Kidney glomerular epithelial cell (primary cell): ENCODE results near the gene VPS41.
A peak's percentile ranks its signal among the peaks of the same experiment; 100 is the strongest.
"Not testable (repeated sequence)": the region's sequence is repeated elsewhere in the genome, so short reads cannot be mapped to it uniquely, and the experiment has no call there.

Experiments
- DNase-seq: peaks from one replicate; lab custom pipeline; 2025; lab: John Stamatoyannopoulos, UW

Gene VPS41

GRCh38 chr7:38854947-38855346 is 54.0 kb downstream of the VPS41 start:
- not testable (repeated sequence) for DNase-seq

- no peak for DNase-seq
Observed at GRCh38 chr7:38851321-38851720, 57.7 kb downstream of the VPS41 start.

GRCh38 chr7:38846280-38846679 is 62.7 kb downstream of the VPS41 start:
- peak; percentile 10 for DNase-seq

DNA sequence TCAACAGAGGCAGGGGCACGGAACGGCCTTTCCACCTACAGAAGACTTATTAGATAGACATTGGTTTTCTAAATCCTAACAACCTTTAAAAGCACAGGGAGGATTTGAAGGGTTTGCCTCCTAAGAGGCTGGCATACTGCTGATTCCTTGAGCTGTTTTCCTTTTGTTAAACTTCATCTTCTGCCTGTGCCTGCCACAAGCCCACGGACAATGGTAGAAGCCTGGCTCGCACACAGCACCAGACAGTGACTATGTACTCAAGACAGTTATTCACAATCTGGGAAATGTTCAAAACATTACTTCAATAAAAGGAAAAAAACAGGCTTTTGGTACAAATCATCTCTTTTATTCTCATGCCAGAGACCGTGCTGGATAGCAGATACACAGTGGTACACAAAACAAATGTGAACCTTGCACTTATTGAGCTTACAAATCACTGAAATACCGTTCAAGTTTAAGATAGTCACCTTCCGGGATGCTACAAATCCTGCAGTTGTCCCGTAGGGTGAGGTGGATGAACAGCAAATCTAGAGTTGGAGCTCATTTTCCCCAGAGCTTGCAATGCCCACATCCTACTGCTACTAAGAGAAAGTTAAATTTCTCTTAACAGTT is 63.9 kb downstream of the VPS41 start:
- no peak for DNase-seq

- no peak for DNase-seq
Observed at GRCh38 chr7:38842746-38843145, 66.2 kb downstream of the VPS41 start.

DNA sequence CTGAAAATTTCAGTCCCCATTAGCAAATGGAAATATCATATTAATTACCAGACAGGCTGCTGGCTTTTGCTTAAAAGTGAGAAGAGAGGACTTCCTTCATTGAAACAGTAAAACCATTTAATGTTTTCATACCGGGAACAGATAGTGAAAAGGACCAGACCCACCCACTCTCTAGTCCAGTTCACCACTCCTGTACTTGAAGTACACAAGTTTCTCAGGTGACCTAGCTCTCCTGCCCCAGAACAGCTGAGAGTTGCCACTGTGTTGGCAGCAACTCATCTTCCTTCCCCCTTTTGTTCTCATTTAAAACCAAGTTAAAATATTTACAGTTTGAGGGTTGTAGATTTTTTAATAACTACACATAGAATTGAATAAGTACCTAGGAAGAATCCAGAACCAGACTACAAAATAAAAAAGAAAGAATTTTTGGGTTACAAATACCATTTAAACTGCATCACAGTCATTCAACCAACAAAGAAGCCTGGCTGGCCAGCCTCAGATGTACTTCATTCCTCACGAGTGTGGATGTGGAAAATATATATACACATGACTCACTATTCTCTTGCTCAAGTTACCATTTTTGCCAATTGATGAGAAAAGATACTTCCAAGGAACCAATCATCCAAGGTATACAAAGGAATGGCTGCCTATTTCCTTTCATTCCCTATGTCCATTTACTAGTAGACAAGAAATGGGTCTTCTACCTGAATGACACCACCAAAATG is 68.1 kb downstream of the VPS41 start:
- DNase-seq, result peak; percentile 67

- DNase-seq, result no peak
Observed at GRCh38 chr7:38839851-38840250, 69.1 kb downstream of the VPS41 start.

GRCh38 chr7:38838725-38839385 is 70.1 kb downstream of the VPS41 start:
- DNase-seq, result no peak

- no peak for DNase-seq
Observed at GRCh38 chr7:38834357-38834756, 74.6 kb downstream of the VPS41 start.

- no peak for DNase-seq
Observed at GRCh38 chr7:38833329-38833728, 75.7 kb downstream of the VPS41 start.

- no peak for DNase-seq
Observed at GRCh38 chr7:38831259-38831996, 77.6 kb downstream of the VPS41 start.

DNA sequence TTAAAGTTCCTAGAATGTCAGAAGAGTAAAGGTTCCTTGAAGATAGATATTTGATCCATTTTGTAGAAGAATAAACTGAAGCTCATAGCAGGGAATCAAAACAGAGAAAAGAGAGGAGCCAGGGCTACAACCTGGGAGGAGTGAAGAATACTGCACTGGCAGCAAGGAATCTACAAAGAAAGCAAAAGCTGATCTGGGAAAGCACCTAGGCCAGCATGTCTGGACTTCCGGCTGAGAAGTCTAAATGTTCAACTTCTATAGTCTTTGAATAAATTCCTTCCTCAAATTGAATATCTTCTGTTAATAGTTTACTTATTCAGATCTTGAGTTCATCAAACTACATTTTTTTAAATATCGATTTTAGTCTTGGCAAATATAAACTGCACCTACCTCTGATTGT is 78.2 kb downstream of the VPS41 start:
- peak; percentile 18 for DNase-seq

GRCh38 chr7:38829488-38830165 is 79.4 kb downstream of the VPS41 start:
- DNase-seq, result no peak

GRCh38 chr7:38828026-38828425 is 81.0 kb downstream of the VPS41 start:
- DNase-seq, result no peak

DNA sequence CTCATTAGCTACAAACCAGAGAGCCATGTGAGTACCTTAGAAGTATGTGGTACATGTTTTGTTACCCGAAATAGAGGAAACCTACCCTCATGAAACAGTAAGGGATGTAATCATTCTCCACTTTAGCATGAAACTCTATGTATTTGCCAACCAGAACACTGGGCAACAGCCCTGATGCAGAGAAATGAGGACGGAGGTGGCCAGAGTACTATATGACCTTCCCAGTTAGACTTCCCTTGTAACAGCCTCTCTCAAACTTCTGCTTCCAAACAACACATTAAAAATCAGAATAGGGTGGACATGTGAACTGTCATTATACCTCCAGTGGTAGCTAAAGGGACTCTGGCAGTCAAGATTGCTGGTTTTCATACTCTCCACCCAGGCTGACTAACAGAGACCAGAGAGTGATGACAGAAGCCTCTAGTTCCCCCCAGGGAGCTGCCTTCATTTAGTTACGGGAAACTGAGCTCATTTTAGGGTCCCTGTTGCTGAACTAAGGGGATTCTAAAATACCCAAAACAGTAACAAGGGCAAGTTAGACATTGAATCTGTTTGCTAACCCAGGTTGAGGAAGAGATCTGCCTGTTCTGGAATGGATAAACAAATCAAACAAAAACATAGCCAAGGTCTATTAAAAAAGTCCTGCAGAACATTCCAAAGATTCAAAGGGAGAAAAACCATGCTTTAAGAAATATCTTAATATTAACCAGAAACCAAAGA is 83.1 kb downstream of the VPS41 start:
- no peak for DNase-seq

GRCh38 chr7:38824948-38825347 is 84.0 kb downstream of the VPS41 start:
- DNase-seq, result no peak

DNA sequence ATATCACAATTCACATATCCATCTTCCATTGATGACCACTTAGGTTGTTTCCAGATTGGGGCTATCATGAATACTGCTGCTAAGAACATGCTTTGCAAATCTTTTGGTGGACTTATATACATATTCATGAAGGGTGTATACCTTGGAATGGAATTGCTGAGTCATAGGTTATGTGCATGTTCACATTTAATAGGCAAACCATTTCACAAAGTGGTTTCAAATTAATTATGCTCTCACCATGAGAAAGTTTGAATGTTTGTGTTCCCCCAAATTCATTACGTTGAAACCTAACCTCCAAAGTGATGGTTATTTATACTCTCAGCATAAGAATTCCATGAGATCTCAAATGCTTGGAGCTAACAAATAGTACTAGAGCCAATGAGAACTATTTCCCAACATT is 86.4 kb downstream of the VPS41 start:
- DNase-seq, result no peak

GRCh38 chr7:38820571-38820970 is 88.4 kb downstream of the VPS41 start:
- no peak for DNase-seq

DNA sequence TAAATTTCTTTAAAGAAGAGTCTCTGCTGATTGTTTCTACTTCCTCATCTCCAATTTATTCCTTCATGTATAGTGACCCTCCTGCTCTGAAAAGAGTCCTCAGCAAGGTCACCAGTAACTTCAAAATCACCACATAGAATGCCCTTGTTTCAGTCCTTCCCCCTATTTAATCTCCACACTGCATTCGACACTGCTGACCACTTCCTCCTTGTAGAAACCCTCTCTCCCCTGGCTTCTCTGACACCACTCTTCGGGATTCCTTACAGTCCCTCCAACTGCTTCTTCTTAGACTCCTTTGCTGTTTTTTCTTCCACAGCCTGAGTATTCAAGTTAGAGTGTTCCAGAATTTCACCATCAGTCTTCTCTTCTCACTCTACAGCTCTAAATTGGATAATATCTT is 89.5 kb downstream of the VPS41 start:
- DNase-seq, result no peak

- no peak for DNase-seq
Observed at GRCh38 chr7:38817526-38817925, 91.5 kb downstream of the VPS41 start.

DNA sequence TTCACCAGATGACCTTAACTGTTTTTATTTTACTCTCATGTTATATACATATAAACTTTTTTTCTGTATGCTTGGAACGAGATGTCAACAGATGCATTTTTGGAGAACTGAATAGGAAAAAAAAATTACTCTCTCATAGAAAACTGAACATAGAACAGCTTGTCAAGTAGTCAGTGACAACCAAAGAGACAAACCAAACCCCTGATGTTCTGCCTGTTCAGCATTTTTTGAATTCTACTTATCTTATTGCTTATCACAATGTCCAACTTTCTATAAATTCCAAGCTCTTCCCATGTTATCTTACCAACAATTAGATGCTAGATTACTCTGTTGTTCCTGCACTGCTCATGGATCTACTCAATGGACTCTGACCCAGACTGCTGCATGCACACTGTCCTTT is 95.2 kb downstream of the VPS41 start:
- no peak for DNase-seq
